Upper lobe of left lung (tissue), 6 donors: ENCODE measurements around the gene NXPH2. TPM values are rescaled to one million over a fixed set of nuclear protein-coding genes. Genes with fewer than 3 reads are reported as not detected.

Experiments
- ATAC-seq, 2 donors: fragments of 200-7000 bp; cut with Tn5 transposase; one replicate each; pipeline ENCODE4 v1.9.1; 2022; ENCODE audit warnings: mild to moderate bottlenecking in 2 of 2, moderate library complexity in 2 of 2; ENCODE audit not compliant: low FRiP score in 2 of 2
- DNase-seq, 2 donors: peaks; one replicate each; pipeline ENCODE4 v3.0.0-alpha.2; 2019 to 2020
- H3K27ac ChIP-seq, 4 donors: fragments of 200-600 bp; sonication (generic); one replicate each; pipeline ENCODE4 v1.5.1; 2016 to 2019
- H3K27me3 ChIP-seq, 4 donors: fragments of 200-600 bp; sonication (generic); one replicate each; pipeline ENCODE4 v1.5.1; 2017 to 2019
- H3K36me3 ChIP-seq, 4 donors: fragments of 200-600 bp; sonication (generic); one replicate each; pipeline ENCODE4 v1.5.1; 2016 to 2019
- H3K4me1 ChIP-seq, 4 donors: fragments of 200-600 bp; sonication (generic); one replicate each; pipeline ENCODE4 v1.5.1; 2018 to 2019
- H3K4me3 ChIP-seq, 4 donors: fragments of 200-600 bp; sonication (generic); one replicate each; pipeline ENCODE4 v1.5.1; 2017 to 2019; ENCODE audit warnings: mild to moderate bottlenecking in 2 of 4, moderate library complexity in 1 of 4
- H3K9me3 ChIP-seq, 4 donors: fragments of 200-600 bp; sonication (generic); one replicate each; pipeline ENCODE4 v1.5.1; 2018 to 2019
- CTCF ChIP-seq, 6 experiments: fragments of 450-650 bp in 4 of 6; fragments of 200-600 bp in 2 of 6; sonication (generic) in 2 of 6; IDR thresholded peaks; one replicate each; pipeline ENCODE4 v1.5.1; 2016 to 2019; ENCODE audit warnings: antibody characterized with exemption in 6 of 6
- EP300 ChIP-seq, 4 donors: sonication (generic); formaldehyde crosslinking; IDR thresholded peaks; one replicate each; pipeline ENCODE4 v1.5.1; 2017; ENCODE audit warnings: antibody characterized with exemption in 4 of 4, control low read depth in 2 of 4
- POLR2A ChIP-seq, 4 donors: fragments of 450-650 bp; IDR thresholded peaks; one replicate each; pipeline ENCODE4 v1.5.1; 2016 to 2017; ENCODE audit warnings: antibody characterized with exemption in 4 of 4, mild to moderate bottlenecking in 2 of 4
- POLR2AphosphoS5 ChIP-seq, 2 donors: sonication (generic); formaldehyde crosslinking; IDR thresholded peaks; one replicate each; pipeline ENCODE4 v1.5.1; 2017; ENCODE audit warnings: antibody characterized with exemption in 2 of 2
- WGBS, 2 donors: methylation state at CpG; one replicate each; pipeline ENCODE4 v1.1.5; 2017 to 2018; 5-methylcytosine and 5-hydroxymethylcytosine counted together
- total RNA-seq, 6 donors: library from RNA; depleted of rRNA in 4 of 6; stranded (reverse); fragments of >200 nt in 4 of 6; gene quantifications; one replicate each; pipeline versions ENCODE4 v1.1.0 to v1.2.1, GENCODE V29; 2016 to 2021
- donor health status: DM: no; HTN: no; CAD: no; lungs with moderate emphysema.
- donor health status: DM: no; HTN: yes; CAD: no; lungs with severe emphysema.

The NXPH2 gene
- total RNA-seq, 6 donors from 2014 or later: not detected

DNA sequence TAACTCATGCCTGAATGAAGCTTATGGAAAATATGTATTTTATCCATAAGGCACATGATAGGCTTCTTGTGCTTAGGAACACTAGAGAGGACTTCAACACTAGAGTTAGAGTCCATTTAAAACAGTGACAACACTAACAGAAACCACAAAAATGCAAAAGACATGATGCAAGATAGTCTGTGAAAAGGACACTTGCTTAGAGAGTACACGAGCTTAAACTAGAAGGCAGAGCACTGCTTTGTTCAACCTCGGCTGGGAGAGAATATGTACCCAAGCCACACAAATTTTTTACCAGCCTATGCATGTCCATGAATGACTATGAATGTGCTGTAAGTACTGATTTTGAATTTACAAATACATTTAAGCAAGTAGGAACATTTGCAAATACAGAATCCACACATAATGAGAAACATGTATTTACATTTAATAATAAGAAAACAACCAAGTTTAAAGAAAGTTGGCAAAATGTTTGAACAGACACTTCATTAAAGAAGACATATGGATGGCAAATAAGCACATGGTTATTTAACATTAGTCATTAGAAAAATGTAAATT is 148.0 kb downstream of the NXPH2 start:
- WGBS, 2 donors: 57 to 61% methylated on average over 2 of the region's 2 CpGs
- Histone ChIP-seq H3K27ac (no peak overlapping the region), H3K4me1 (no peaks in the 10 kb centered on the region), H3K27me3 (no peaks in the 10 kb centered on the region), H3K4me3 (no peak overlapping the region), H3K36me3 (no peaks in the 10 kb centered on the region), H3K9me3 (peaks cover 0 to 4% (median 0%) of the 10 kb centered on the region in 4 donors)
- ATAC-seq: no peak
- DNase-seq: no peak
- TF ChIP-seq POLR2A (IDR thresholded peaks at IDR 0.05): no peak
- TF ChIP-seq POLR2AphosphoS5 (IDR thresholded peaks at IDR 0.05): no peak
- TF ChIP-seq EP300 (IDR thresholded peaks at IDR 0.05): no peak
- no peak for TF ChIP-seq CTCF (IDR thresholded peaks at IDR 0.05)

GRCh38 chr2:138630164-138630563 is 150.0 kb downstream of the NXPH2 start:
- ATAC-seq: no peak
- TF ChIP-seq POLR2AphosphoS5 (IDR thresholded peaks at IDR 0.05) (no peak), POLR2A (IDR thresholded peaks at IDR 0.05) (no peak), CTCF (IDR thresholded peaks at IDR 0.05) (no peak), EP300 (IDR thresholded peaks at IDR 0.05) (no peak)

DNA sequence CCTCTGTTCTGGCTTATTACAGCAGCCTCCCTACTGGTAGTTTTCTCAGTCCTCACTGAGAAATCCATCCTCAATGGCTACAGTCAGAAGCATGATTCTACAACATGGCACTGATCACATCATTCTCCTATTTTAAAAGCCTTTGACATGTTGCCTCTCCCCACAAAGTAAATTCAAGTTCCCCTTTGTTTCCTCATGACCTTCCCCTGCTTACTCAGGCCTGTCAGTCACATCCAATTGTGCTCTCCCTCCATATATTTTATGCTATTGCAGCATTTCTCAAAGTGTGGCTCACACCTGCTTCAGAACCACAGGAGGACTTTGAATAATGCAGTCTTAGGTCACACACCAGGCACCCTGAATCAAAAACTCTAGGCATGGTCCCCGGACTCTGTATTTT is 154.0 kb downstream of the NXPH2 start:
- Histone ChIP-seq H3K27me3 (no peaks in the 10 kb centered on the region), H3K9me3 (no peaks in the 10 kb centered on the region), H3K4me1 (no peaks in the 10 kb centered on the region), H3K36me3 (no peaks in the 10 kb centered on the region), H3K4me3 (no peak overlapping the region), H3K27ac (no peak overlapping the region)
- 93 to 100% methylated on average over 1 of the region's 1 CpG for WGBS, 2 donors
- no peak for DNase-seq
- ATAC-seq: no peak
- TF ChIP-seq EP300 (IDR thresholded peaks at IDR 0.05) (no peak), CTCF (IDR thresholded peaks at IDR 0.05) (no peak), POLR2AphosphoS5 (IDR thresholded peaks at IDR 0.05) (no peak), POLR2A (IDR thresholded peaks at IDR 0.05) (no peak)

More at GRCh38 chr2:138630164-138630563, 150.0 kb downstream of the NXPH2 start:
- Histone ChIP-seq H3K9me3 (peaks cover 0 to 4% (median 0%) of the 10 kb centered on the region in 4 donors), H3K27me3 (no peaks in the 10 kb centered on the region), H3K27ac (no peak overlapping the region), H3K4me1 (no peaks in the 10 kb centered on the region), H3K36me3 (no peaks in the 10 kb centered on the region), H3K4me3 (no peak overlapping the region)
- WGBS, 2 donors: 84 to 90% methylated on average over 2 of the region's 2 CpGs
- DNase-seq: no peak

- DNase-seq: no peak
- no peak for TF ChIP-seq POLR2AphosphoS5 (IDR thresholded peaks at IDR 0.05)
- no peak for TF ChIP-seq EP300 (IDR thresholded peaks at IDR 0.05)
- TF ChIP-seq POLR2A (IDR thresholded peaks at IDR 0.05): no peak
- TF ChIP-seq CTCF (IDR thresholded peaks at IDR 0.05): no peak
- 54 to 64% methylated on average over 3 of the region's 3 CpGs for WGBS, 2 donors
- Histone ChIP-seq H3K4me3 (no peak overlapping the region), H3K36me3 (no peaks in the 10 kb centered on the region), H3K27me3 (no peaks in the 10 kb centered on the region), H3K9me3 (no peaks in the 10 kb centered on the region), H3K27ac (no peak overlapping the region), H3K4me1 (no peaks in the 10 kb centered on the region)
- no peak for ATAC-seq
These were observed 157.6 kb downstream of the NXPH2 start for GRCh38 chr2:138622613-138623012.

- Histone ChIP-seq H3K27ac (no peak overlapping the region), H3K9me3 (no peaks in the 10 kb centered on the region), H3K36me3 (no peaks in the 10 kb centered on the region), H3K4me1 (no peaks in the 10 kb centered on the region), H3K27me3 (no peaks in the 10 kb centered on the region), H3K4me3 (no peak overlapping the region)
- 63 to 65% methylated on average over 3 of the region's 3 CpGs for WGBS, 2 donors
- ATAC-seq (no peak), DNase-seq (no peak)
- TF ChIP-seq EP300 (IDR thresholded peaks at IDR 0.05) (no peak), POLR2A (IDR thresholded peaks at IDR 0.05) (no peak), POLR2AphosphoS5 (IDR thresholded peaks at IDR 0.05) (no peak), CTCF (IDR thresholded peaks at IDR 0.05) (no peak)
These were observed 159.1 kb downstream of the NXPH2 start for GRCh38 chr2:138621139-138621538.
